SK-N-SH (cell line): Measurements from ENCODE around the gene CHML. TPM values are rescaled to one million over a fixed set of nuclear protein-coding genes. Genes with fewer than 3 reads are reported as not detected.

Experiments used
- CTCF ChIA-PET: fragments of 300-600, 350-600 bp; formaldehyde crosslinking; extraction: SDS; loops from one replicate; lab custom pipeline; 2021; lab: Yijun Ruan, JAX
- POLR2A ChIA-PET: fragments of 350-600 bp; sonication (Branson Sonifier 250); formaldehyde crosslinking; extraction: SDS; loops from one replicate; lab custom pipeline; 2020; ENCODE audit warnings: antibody characterized with exemption, inconsistent platforms; lab: Yijun Ruan, JAX
- DNase-seq: peaks from one replicate; pipeline ENCODE4 v3.0.0; 2012
- H2AFZ ChIP-seq: fragments of 200-600 bp; sonication (generic); 2 replicates; pipeline ENCODE4 v1.8.1; 2016; ENCODE audit warnings: antibody characterized with exemption, mild to moderate bottlenecking, low read depth
- H3F3A ChIP-seq: fragments of 200-600 bp; sonication (generic); replicated peaks from 2 replicates; pipeline ENCODE3; 2016; ENCODE audit warnings: antibody characterized with exemption, mild to moderate bottlenecking; ENCODE audit not compliant: insufficient read depth
- H3K27ac ChIP-seq, 2 experiments: fragments of 200-500 bp in 1 of 2; fragments of 200-600 bp in 1 of 2; sonication (Bioruptor generic) in 1 of 2; sonication (generic), shearing (Covaris generic) in 1 of 2; 2 replicates each; pipeline versions ENCODE4 v1.5.1 to v1.6.1; 2014 to 2016; ENCODE audit warnings: low read depth in 2 of 2, inconsistent platforms in 1 of 2, low read length in 1 of 2, mild to moderate bottlenecking in 1 of 2, mixed read lengths in 1 of 2
- H3K27me3 ChIP-seq: fragments of 200-600 bp; sonication (generic), shearing (Covaris generic); 2 replicates; pipeline ENCODE4 v1.6.1; 2016; ENCODE audit warnings: mixed run types; ENCODE audit not compliant: insufficient read depth
- H3K36me3 ChIP-seq, 2 experiments: fragments of 200-500 bp in 1 of 2; fragments of 200-600 bp in 1 of 2; sonication (Bioruptor generic) in 1 of 2; sonication (generic) in 1 of 2; replicated peaks in 1 of 2; 2 replicates each; pipeline versions ENCODE3 to v1.5.1; 2014 to 2016; ENCODE audit warnings: low read length in 1 of 2, mild to moderate bottlenecking in 1 of 2; ENCODE audit not compliant: insufficient read depth in 2 of 2, control insufficient read depth in 1 of 2
- H3K4me1 ChIP-seq, 2 experiments: fragments of 200-500 bp in 1 of 2; fragments of 200-600 bp in 1 of 2; sonication (Bioruptor generic) in 1 of 2; sonication (generic), shearing (Covaris generic) in 1 of 2; 2 replicates each; pipeline versions ENCODE4 v1.5.1 to v1.6.1; 2014 to 2016; ENCODE audit warnings: low read depth in 1 of 2, low read length in 1 of 2, mixed run types in 1 of 2; ENCODE audit not compliant: insufficient read depth in 2 of 2, control insufficient read depth in 1 of 2
- H3K4me2 ChIP-seq: fragments of 200-600 bp; sonication (generic), shearing (Covaris generic); 2 replicates; pipeline ENCODE4 v1.6.1; 2017; ENCODE audit warnings: mixed run types
- H3K4me3 ChIP-seq, 2 experiments: fragments of 200-500 bp in 1 of 2; fragments of 200-600 bp in 1 of 2; sonication (Bioruptor generic) in 1 of 2; sonication (generic), shearing (Covaris generic) in 1 of 2; 2 replicates each; pipeline versions ENCODE4 v1.5.1 to v1.8.1; 2014 to 2016; ENCODE audit warnings: low read depth in 2 of 2, inconsistent platforms in 1 of 2, low read length in 1 of 2, mild to moderate bottlenecking in 1 of 2, mixed read lengths in 1 of 2, moderate library complexity in 1 of 2
- H3K79me2 ChIP-seq: fragments of 200-600 bp; sonication (generic); 2 replicates; pipeline ENCODE4 v1.8.1; 2017; ENCODE audit warnings: mild to moderate bottlenecking; ENCODE audit not compliant: insufficient read depth
- H3K9ac ChIP-seq: fragments of 200-600 bp; sonication (generic); 2 replicates; pipeline ENCODE4 v1.6.1; 2017; ENCODE audit warnings: mixed run types
- H3K9me2 ChIP-seq: fragments of 200-600 bp; sonication (generic); 2 replicates; pipeline ENCODE4 v1.6.1; 2017; ENCODE audit warnings: mixed run types
- H3K9me3 ChIP-seq: fragments of 200-600 bp; sonication (generic); 2 replicates; pipeline ENCODE4 v1.6.1; 2017; ENCODE audit warnings: mixed run types, mild to moderate bottlenecking, moderate library complexity
- H4K20me1 ChIP-seq: fragments of 200-600 bp; sonication (generic); 2 replicates; pipeline ENCODE4 v1.6.1; 2017; ENCODE audit warnings: mild to moderate bottlenecking, mixed run types; ENCODE audit not compliant: insufficient read depth
- CHD2 ChIP-seq: fragments of 150-350 bp; IDR thresholded peaks from 2 replicates; pipeline ENCODE4 v1.6.1; 2018; ENCODE audit warnings: low read length; ENCODE audit not compliant: partially characterized antibody
- ELF1 ChIP-seq: IDR thresholded peaks from 2 replicates; pipeline ENCODE4 v1.4.0; 2012
- EP300 ChIP-seq, 2 experiments: IDR thresholded peaks; 2 replicates each; pipeline versions ENCODE4 v1.4.0 to v1.6.1; 2012; ENCODE audit warnings: borderline replicate concordance in 1 of 2, low read depth in 1 of 2, low read length in 1 of 2
- GABPA ChIP-seq: IDR thresholded peaks from 2 replicates; pipeline ENCODE4 v1.4.0; 2012; ENCODE audit warnings: low read depth, mild to moderate bottlenecking
- MXI1 ChIP-seq: IDR thresholded peaks from 2 replicates; pipeline ENCODE4 v1.6.1; 2012; ENCODE audit warnings: mild to moderate bottlenecking, low read depth, low read length, improper control_type of control experiment
- NRF1 ChIP-seq: IDR thresholded peaks from 2 replicates; pipeline ENCODE4 v1.6.1; 2012; ENCODE audit warnings: low read depth, mild to moderate bottlenecking, low read length
- RAD21 ChIP-seq: IDR thresholded peaks from 2 replicates; pipeline ENCODE4 v1.6.1; 2012; ENCODE audit warnings: mild to moderate bottlenecking, low read length
- RCOR1 ChIP-seq: fragments of 150-350 bp; IDR thresholded peaks from 2 replicates; pipeline ENCODE4 v1.6.1; 2017; ENCODE audit warnings: antibody characterized with exemption, low read length
- RFX5 ChIP-seq: IDR thresholded peaks from 2 replicates; pipeline ENCODE4 v1.6.1; 2012; ENCODE audit warnings: mild to moderate bottlenecking, improper control_type of control experiment, low read length
- SMC3 ChIP-seq: IDR thresholded peaks from 2 replicates; pipeline ENCODE4 v1.6.1; 2012; ENCODE audit warnings: low read depth, low read length, improper control_type of control experiment
- TAF1 ChIP-seq: IDR thresholded peaks from 2 replicates; pipeline ENCODE4 v1.6.1; 2012; ENCODE audit warnings: low read depth, mild to moderate bottlenecking, low read length, moderate library complexity, borderline replicate concordance
- USF2 ChIP-seq: fragments of 150-350 bp; IDR thresholded peaks from 2 replicates; pipeline ENCODE4 v1.6.1; 2017; ENCODE audit warnings: antibody characterized with exemption, low read length, low read depth, borderline replicate concordance
- YY1 ChIP-seq: IDR thresholded peaks from 2 replicates; pipeline ENCODE4 v1.4.0; 2012; ENCODE audit warnings: low read depth, mild to moderate bottlenecking
- WGBS: methylation state at CpG from one replicate; pipeline ENCODE4 v1.1.6; 2017; ENCODE audit warnings: low lambda C conversion rate; 5-methylcytosine and 5-hydroxymethylcytosine counted together
- polyA plus RNA-seq, 3 experiments: library from polyadenylated mRNA; depleted of rRNA; stranded (reverse); fragments of >200 nt; gene quantifications; 2 replicates each; pipeline ENCODE4 v1.2.3, GENCODE V29; 2012
- TF ChIP-seq, protein P1 (sequence below): fragments of 150-350 bp; IDR thresholded peaks from 2 replicates; pipeline ENCODE4 v1.6.1; 2016; ENCODE audit warnings: mild to moderate bottlenecking, low read depth, low read length
- TF ChIP-seq, protein P2 (sequence below): fragments of 200-600 bp; sonication (generic); IDR thresholded peaks from 2 replicates; pipeline ENCODE4 v1.6.1; 2017; ENCODE audit warnings: antibody characterized with exemption, mild to moderate bottlenecking, moderate library complexity

Gene CHML
- polyA plus RNA-seq, 1 of the 3 experiments (the other 2 are of a cell fraction): 3.0 TPM

DNA sequence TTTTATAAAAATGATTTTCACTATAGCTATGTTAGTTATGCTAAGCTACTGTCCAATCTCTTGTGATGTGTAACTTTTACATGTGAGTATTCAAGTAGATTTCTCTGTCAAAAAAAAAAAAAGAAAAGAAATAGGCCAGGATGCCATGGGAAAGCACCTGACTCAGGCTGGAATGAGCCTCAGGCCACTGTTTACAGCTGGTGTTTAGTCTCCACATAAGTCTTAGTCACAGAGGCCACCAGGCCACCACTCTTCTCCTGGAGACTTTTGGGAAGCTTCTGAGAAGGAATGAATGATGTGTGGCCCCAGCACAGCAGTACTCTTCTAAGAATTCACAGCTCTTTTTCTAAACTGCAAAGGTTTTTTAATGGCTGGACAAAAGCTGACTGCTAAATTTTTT, 48.9 kb downstream of the CHML start:
- H3K9ac ChIP-seq: no peak overlapping the region
- peaks cover 0 to 13% of the 10 kb centered on the region in 2 experiments; a peak in 1 of 4 replicates for H3K4me1 ChIP-seq
- peaks cover 17% of the 10 kb centered on the region for H3F3A ChIP-seq
- H3K27ac ChIP-seq: no peak overlapping the region
- no peak for DNase-seq
- H3K27me3 ChIP-seq: no peaks in the 10 kb centered on the region
- no peaks in the 10 kb centered on the region for H3K9me2 ChIP-seq
- peaks cover 4 to 13% of the 10 kb centered on the region in 2 experiments for H3K36me3 ChIP-seq
- no peaks in the 10 kb centered on the region for H3K9me3 ChIP-seq
- H4K20me1 ChIP-seq: no peaks in the 10 kb centered on the region
- H3K4me2 ChIP-seq: no peak overlapping the region
- no peaks in the 10 kb centered on the region for H3K79me2 ChIP-seq
- no peak overlapping the region for H3K4me3 ChIP-seq
- ChIA-PET POLR2A (no interaction called here), CTCF (interaction anchor here (2.6 kb wide), 1 partner anchor 20 kb away, joined by 13 read pairs; no protein-coding TSS in a partner anchor)
- TF ChIP-seq MXI1: no peak
- no peak for TF ChIP-seq TAF1
- TF ChIP-seq, protein P1, sequence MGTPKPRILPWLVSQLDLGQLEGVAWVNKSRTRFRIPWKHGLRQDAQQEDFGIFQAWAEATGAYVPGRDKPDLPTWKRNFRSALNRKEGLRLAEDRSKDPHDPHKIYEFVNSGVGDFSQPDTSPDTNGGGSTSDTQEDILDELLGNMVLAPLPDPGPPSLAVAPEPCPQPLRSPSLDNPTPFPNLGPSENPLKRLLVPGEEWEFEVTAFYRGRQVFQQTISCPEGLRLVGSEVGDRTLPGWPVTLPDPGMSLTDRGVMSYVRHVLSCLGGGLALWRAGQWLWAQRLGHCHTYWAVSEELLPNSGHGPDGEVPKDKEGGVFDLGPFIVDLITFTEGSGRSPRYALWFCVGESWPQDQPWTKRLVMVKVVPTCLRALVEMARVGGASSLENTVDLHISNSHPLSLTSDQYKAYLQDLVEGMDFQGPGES: no peak
- no peak overlapping the region for H2AFZ ChIP-seq

- Histone ChIP-seq H3K27me3 (no peaks in the 10 kb centered on the region), H3F3A (peaks cover 17% of the 10 kb centered on the region), H4K20me1 (no peaks in the 10 kb centered on the region), H3K4me1 (peaks cover 0 to 13% of the 10 kb centered on the region in 2 experiments; a peak in 1 of 4 replicates), H3K4me3 (no peak overlapping the region), H3K9me2 (no peaks in the 10 kb centered on the region), H3K9ac (no peak overlapping the region), H3K4me2 (no peak overlapping the region), H2AFZ (no peak overlapping the region), H3K36me3 (peaks cover 4 to 10% of the 10 kb centered on the region in 2 experiments), H3K27ac (no peak overlapping the region), H3K9me3 (no peaks in the 10 kb centered on the region), H3K79me2 (no peaks in the 10 kb centered on the region)
- CTCF ChIA-PET: interaction anchor here (0.6 to 2.6 kb wide), 2 partner anchors 10 to 20 kb away, joined by 3 to 13 read pairs; no protein-coding TSS in a partner anchor
- POLR2A ChIA-PET: no interaction called here
- DNase-seq: no peak
- TF ChIP-seq TAF1: no peak
- no peak for TF ChIP-seq NRF1
- TF ChIP-seq CHD2: no peak
- TF ChIP-seq RFX5: no peak
- TF ChIP-seq RCOR1: no peak
- no peak for TF ChIP-seq RAD21
- TF ChIP-seq, protein P2, sequence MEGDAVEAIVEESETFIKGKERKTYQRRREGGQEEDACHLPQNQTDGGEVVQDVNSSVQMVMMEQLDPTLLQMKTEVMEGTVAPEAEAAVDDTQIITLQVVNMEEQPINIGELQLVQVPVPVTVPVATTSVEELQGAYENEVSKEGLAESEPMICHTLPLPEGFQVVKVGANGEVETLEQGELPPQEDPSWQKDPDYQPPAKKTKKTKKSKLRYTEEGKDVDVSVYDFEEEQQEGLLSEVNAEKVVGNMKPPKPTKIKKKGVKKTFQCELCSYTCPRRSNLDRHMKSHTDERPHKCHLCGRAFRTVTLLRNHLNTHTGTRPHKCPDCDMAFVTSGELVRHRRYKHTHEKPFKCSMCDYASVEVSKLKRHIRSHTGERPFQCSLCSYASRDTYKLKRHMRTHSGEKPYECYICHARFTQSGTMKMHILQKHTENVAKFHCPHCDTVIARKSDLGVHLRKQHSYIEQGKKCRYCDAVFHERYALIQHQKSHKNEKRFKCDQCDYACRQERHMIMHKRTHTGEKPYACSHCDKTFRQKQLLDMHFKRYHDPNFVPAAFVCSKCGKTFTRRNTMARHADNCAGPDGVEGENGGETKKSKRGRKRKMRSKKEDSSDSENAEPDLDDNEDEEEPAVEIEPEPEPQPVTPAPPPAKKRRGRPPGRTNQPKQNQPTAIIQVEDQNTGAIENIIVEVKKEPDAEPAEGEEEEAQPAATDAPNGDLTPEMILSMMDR: no peak
- no peak for TF ChIP-seq USF2
- no peak for TF ChIP-seq GABPA
- TF ChIP-seq SMC3: no peak
- TF ChIP-seq ELF1: no peak
- no peak for TF ChIP-seq EP300 (IDR thresholded peaks at IDR 0.05; ENCODE audit: borderline replicate concordance in 1 of 2, low read depth in 1 of 2, low read length in 1 of 2)
- no peak for TF ChIP-seq YY1
- WGBS: 76% methylated on average over 4 of the region's 4 CpGs
Observed at GRCh38 chr1:241590719-241591118, 49.5 kb downstream of the CHML start.

Other genes starting within 250 kb of the CHML start
- 48.1 and 55.4 TPM in 2 replicates for gene FH, start 120.6 kb downstream of the CHML start, polyA plus RNA-seq (2012; rRNA removed)
- gene KMO, start 108.0 kb downstream of the CHML start, polyA plus RNA-seq (2012; rRNA removed): not detected in 2 replicates
- gene OPN3, start within 50 bp of the CHML start, polyA plus RNA-seq (2012; rRNA removed): 7.8 and 11.0 TPM in 2 replicates
- gene WDR64, start 11.9 kb upstream of the CHML start, polyA plus RNA-seq (2012; rRNA removed): not detected in 2 replicates
- gene EXO1, start 207.8 kb upstream of the CHML start, polyA plus RNA-seq (2012; rRNA removed): 3.9 and 4.6 TPM in 2 replicates